Epithelial cell of esophagus (primary cell): Measurements from ENCODE around the gene HOXA9.
A peak's percentile ranks its signal among the peaks of the same experiment; 100 is the strongest.

Source experiments
- DNase-seq: peaks from one replicate; pipeline ENCODE4 v3.0.0; 2010; ENCODE audit warnings: low read depth
- H3K4me3 ChIP-seq: 2 replicates; pipeline ENCODE4 v1.5.1; 2011; ENCODE audit warnings: mild to moderate bottlenecking, low read length, control low read depth
- CTCF ChIP-seq: IDR thresholded peaks from 2 replicates; pipeline ENCODE4 v1.5.1; 2011; ENCODE audit warnings: low read depth, mild to moderate bottlenecking, low read length, control low read depth, inconsistent platforms; ENCODE audit not compliant: insufficient read depth; ENCODE audit errors: missing control alignments

HOXA9 gene

GRCh38 chr7:27199849-27200760 is 34.8 kb upstream of the HOXA9 start, which contains the start of gene HOXA13:
Gene HOXA13, minus strand, starts transcription at chr7:27200091. Its CDS starts 14 bp downstream, at chr7:27200077.
- DNase-seq = no peak
- no peak for TF ChIP-seq CTCF
- H3K4me3 ChIP-seq = no peak within 1 kb of the TSS

- DNase-seq = no peak
- no peak overlapping the region for H3K4me3 ChIP-seq
- no peak for TF ChIP-seq CTCF
Measured at GRCh38 chr7:27198871-27199801, 33.8 kb upstream of the HOXA9 start.

- no peak overlapping the region for H3K4me3 ChIP-seq
- TF ChIP-seq CTCF = no peak
- DNase-seq = no peak
Measured at GRCh38 chr7:27198138-27198841, 33.0 kb upstream of the HOXA9 start.

GRCh38 chr7:27197137-27198042 is 32.1 kb upstream of the HOXA9 start:
- DNase-seq = no peak
- no peak for TF ChIP-seq CTCF
- no peak overlapping the region for H3K4me3 ChIP-seq

- DNase-seq = peak; percentile 78
- no peak overlapping the region for H3K4me3 ChIP-seq
- peak; percentile 80 for TF ChIP-seq CTCF
Measured at GRCh38 chr7:27196287-27196767, 31.0 kb upstream of the HOXA9 start.
